Skeletal muscle tissue (tissue), 4 donors: ENCODE measurements around the gene SLC30A2. TPM values are rescaled to one million over a fixed set of nuclear protein-coding genes. Genes with fewer than 3 reads are reported as not detected.

Experiments used
- H3K27ac ChIP-seq: one replicate; pipeline ENCODE4 v1.7.0; 2013; ENCODE audit warnings: mild to moderate bottlenecking, low read depth, low read length, inconsistent platforms
- H3K27me3 ChIP-seq, 3 donors: one replicate each; pipeline ENCODE4 v1.7.0; 2013; ENCODE audit warnings: low read length in 3 of 3; ENCODE audit not compliant: control insufficient read depth in 3 of 3, insufficient read depth in 3 of 3
- H3K36me3 ChIP-seq, 3 donors: one replicate each; pipeline ENCODE4 v1.7.0; 2013; ENCODE audit warnings: low read length in 3 of 3; ENCODE audit not compliant: control insufficient read depth in 3 of 3, insufficient read depth in 3 of 3
- H3K4me1 ChIP-seq, 3 donors: one replicate each; pipeline ENCODE4 v1.7.0; 2013; ENCODE audit warnings: low read length in 3 of 3, mild to moderate bottlenecking in 3 of 3; ENCODE audit not compliant: control insufficient read depth in 3 of 3, insufficient read depth in 3 of 3
- H3K4me3 ChIP-seq, 3 donors: one replicate each; pipeline ENCODE4 v1.7.0; 2013; ENCODE audit warnings: low read length in 3 of 3
- H3K9ac ChIP-seq, 3 donors: one replicate each; pipeline ENCODE4 v1.7.0; 2013; ENCODE audit warnings: low read length in 3 of 3, mild to moderate bottlenecking in 3 of 3, moderate library complexity in 2 of 3, low read depth in 1 of 3
- H3K9me3 ChIP-seq, 3 donors: one replicate each; pipeline ENCODE4 v1.7.0; 2013; ENCODE audit warnings: low read length in 3 of 3; ENCODE audit not compliant: control insufficient read depth in 3 of 3
- total RNA-seq: library from RNA; depleted of rRNA; stranded (reverse); fragments of >200 nt; gene quantifications from one replicate; pipeline ENCODE4 v1.2.3, GENCODE V29; 2014
- donor health status: Osteomylitis.

SLC30A2 gene
- total RNA-seq, 1 donor from 2014 or later: under 0.01 TPM

DNA sequence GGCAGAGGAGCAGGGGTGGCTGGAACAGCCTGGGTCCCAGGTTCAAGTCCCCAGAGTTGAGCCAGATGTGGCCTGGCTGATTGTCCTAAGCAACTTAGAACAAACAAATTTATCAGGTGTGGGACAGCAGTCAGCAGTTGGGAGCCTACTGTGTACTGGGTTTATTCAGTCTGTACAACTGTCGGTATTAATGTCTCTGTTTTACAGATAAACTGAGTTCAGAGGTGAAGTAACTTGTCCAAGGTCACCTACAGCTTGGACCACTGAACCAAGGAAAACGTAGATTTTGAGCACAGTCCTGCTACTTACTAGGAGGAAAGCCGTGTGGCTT lies 36.1 kb upstream of the SLC30A2 start:
- H3K4me1 ChIP-seq: peaks cover 44 to 57% (median 53%) of the 10 kb centered on the region in 3 donors
- H3K9ac ChIP-seq: peak overlapping the region in 1 of 3 donors; percentile 35
- H3K36me3 ChIP-seq: no peaks in the 10 kb centered on the region
- H3K27ac ChIP-seq: peak overlapping the region; percentile 92
- no peak overlapping the region for H3K4me3 ChIP-seq
- H3K27me3 ChIP-seq: no peaks in the 10 kb centered on the region
- H3K9me3 ChIP-seq: no peaks in the 10 kb centered on the region

DNA sequence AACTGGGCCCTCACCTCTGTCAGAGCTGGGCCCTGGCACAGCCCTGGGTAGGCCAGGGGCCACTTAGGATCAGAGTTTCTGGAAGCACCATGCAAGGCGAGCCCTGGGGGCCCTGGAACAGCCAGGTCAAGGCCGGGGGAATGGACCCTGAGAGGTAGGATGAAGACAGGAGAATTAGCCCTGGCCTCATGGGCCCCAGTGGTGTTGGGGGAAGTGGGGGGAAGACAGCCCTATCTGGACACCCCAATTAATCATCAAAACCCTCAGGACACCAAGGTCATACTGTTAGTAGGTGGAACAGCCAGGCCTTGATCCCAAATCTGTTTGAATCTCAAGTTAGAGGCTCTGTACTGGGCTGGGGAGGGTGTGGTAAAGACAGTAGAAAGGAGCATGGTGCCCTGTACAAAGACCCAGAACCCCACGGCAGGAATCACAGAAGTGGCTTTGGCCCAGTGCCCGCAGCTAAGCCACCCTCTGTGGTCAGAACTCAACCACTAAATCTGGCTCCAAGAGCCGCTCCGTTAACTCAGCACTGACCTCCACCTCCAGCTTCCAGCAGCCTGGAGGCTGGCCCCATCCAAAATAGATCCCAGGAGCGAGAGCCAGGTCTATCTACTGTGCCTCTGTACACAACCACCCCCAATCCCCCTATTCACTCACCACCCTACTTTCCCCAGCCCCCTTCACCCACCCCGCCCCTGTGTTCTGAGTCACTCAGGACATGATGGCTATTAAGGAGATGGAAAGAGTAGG lies 35.5 kb upstream of the SLC30A2 start:
- peak overlapping the region; percentile 35 to 60 (median 43) for H3K9ac ChIP-seq
- peaks cover 44 to 57% (median 53%) of the 10 kb centered on the region in 3 donors for H3K4me1 ChIP-seq
- peak overlapping the region; percentile 92 for H3K27ac ChIP-seq
- H3K9me3 ChIP-seq: no peaks in the 10 kb centered on the region
- no peaks in the 10 kb centered on the region for H3K36me3 ChIP-seq
- no peak overlapping the region for H3K4me3 ChIP-seq
- H3K27me3 ChIP-seq: no peaks in the 10 kb centered on the region

DNA sequence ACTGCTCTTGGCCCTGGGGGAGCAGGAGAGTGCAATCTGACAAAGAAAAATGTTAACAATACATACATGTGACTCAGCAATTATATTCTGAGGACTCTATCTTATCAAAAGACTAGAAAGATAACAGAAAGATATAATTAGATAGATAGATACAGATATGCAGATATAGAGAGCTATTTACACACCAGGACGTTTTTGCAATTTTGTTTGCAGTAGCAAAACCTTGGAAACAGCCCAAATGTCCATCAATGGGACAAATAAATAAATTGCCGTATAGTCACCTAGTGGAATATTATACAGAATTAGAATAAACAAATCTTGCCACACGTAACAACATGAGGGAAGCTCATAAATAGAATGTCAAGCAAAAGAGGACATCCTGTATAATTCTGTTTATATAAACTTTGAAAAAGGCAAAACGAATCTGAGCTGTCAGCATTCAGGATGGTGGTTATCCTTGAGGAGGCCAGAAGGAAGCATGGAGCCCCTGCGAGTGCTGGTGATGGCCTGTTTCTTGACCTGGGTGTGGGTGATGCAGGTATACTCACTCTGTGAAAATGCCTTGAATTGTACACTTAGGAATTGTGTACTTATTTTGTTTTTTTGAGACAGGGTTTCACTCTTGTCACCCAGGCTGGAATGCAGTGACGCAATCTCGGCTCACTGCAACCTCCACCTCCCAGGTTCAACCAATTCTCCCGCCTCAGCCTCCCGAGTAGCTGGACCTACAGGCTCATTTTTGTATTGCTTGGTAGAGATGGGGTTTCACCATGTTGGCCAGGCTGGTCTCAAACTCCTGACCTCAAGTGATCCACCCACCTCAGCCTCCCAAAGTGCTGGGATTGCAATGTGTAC lies 34.3 kb upstream of the SLC30A2 start:
- Histone ChIP-seq H3K4me3 (no peak overlapping the region), H3K27me3 (no peaks in the 10 kb centered on the region), H3K9ac (peak overlapping the region in 1 of 3 donors; percentile 58), H3K27ac (peak overlapping the region; percentile 92), H3K36me3 (no peaks in the 10 kb centered on the region), H3K4me1 (peaks cover 54 to 65% (median 63%) of the 10 kb centered on the region in 3 donors), H3K9me3 (no peaks in the 10 kb centered on the region)

DNA sequence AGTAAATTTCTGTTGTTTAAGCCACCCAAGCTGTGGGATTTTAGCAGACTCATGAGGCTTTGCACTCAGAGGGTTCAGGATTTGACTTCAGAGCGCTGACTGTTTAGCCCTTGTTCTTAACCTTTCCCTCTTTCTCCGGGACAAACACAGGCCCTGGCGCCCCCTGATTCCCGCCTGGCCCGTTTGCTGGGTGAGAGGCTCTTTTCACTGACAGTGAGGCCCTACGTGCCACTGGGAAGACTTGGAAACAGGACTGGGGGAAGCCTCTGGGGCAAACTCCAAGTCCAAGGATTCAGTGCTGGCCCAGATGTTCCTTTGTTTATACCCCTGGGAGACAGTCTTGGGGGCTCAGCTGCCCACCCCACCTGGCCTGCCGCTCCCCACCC lies 33.3 kb upstream of the SLC30A2 start:
- no peaks in the 10 kb centered on the region for H3K27me3 ChIP-seq
- peaks cover 49 to 60% (median 57%) of the 10 kb centered on the region in 3 donors for H3K4me1 ChIP-seq

DNA sequence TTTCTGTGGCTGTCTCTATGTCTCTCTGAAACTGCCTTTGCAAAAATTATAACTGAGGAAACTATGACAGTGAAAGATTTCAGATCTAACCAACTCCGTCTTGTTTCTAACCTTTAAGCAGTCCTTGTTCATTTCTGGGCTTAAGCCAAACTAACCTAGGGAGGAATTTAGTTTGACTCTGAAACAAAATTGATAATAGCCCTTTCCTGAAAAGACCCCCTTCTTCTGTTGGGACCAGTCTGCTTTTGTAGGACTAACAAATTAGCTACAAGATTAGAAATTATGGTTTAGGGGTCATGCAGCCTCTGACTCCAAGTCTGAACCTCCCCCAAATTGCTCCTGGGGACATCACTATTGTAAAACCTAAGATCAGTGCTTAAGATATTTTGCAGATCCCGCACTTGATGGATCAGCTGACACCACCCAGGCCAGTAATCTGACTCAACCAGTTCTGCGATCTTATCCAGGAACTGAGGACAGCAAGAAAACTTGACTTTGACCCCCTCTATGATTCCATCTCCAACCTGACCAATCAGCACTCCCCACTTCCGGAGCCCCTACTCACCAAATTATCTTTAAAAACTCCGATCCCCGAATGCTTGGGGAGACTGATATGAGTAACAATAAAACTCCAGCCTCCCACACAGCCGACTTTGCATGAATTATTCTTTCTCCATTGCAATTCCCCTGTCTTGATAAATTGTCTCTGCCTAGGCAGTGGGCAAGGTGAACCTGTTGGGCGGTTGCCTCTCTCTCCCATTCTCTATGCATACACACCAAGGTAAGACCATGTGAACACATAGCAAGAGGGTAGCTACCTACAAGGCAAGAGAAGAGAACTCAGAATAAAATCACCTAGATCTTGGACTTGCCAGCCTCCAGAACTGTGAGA lies 32.6 kb upstream of the SLC30A2 start:
- Histone ChIP-seq H3K36me3 (no peaks in the 10 kb centered on the region), H3K27me3 (no peaks in the 10 kb centered on the region), H3K9ac (peak overlapping the region; percentile 13 to 58 (median 55)), H3K4me1 (peaks cover 42 to 54% (median 51%) of the 10 kb centered on the region in 3 donors), H3K4me3 (no peak overlapping the region), H3K27ac (peak overlapping the region; percentile 92), H3K9me3 (no peaks in the 10 kb centered on the region)

More for the DNA sequence above, 33.3 kb upstream of the SLC30A2 start:
- Histone ChIP-seq H3K9me3 (no peaks in the 10 kb centered on the region), H3K4me3 (no peak overlapping the region), H3K27ac (peak overlapping the region; percentile 92), H3K9ac (peak overlapping the region; percentile 13 to 58 (median 55)), H3K36me3 (no peaks in the 10 kb centered on the region)

DNA sequence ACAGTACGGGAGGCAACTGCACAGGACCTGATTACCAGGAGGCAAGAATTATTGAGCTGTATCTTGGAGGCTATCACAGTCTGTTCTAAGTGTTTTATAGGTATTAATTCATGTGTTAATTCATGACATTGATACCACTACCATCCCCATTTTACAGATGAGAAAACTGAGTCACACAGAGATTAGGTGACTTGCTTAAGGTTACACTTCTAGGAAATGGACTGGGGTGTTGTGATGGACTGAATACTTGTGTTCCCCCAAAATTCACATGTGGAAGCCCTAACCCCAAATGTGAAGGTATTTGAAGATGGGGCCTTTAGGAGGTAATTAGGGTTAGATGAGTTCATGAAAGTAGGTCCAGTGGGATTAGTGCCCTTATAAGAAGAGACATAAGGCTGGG lies 31.6 kb upstream of the SLC30A2 start:
- Histone ChIP-seq H3K9me3 (no peaks in the 10 kb centered on the region), H3K27me3 (no peaks in the 10 kb centered on the region), H3K27ac (peak overlapping the region; percentile 29), H3K4me1 (peaks cover 40 to 52% (median 52%) of the 10 kb centered on the region in 3 donors), H3K9ac (no peak overlapping the region), H3K36me3 (no peaks in the 10 kb centered on the region), H3K4me3 (no peak overlapping the region)

DNA sequence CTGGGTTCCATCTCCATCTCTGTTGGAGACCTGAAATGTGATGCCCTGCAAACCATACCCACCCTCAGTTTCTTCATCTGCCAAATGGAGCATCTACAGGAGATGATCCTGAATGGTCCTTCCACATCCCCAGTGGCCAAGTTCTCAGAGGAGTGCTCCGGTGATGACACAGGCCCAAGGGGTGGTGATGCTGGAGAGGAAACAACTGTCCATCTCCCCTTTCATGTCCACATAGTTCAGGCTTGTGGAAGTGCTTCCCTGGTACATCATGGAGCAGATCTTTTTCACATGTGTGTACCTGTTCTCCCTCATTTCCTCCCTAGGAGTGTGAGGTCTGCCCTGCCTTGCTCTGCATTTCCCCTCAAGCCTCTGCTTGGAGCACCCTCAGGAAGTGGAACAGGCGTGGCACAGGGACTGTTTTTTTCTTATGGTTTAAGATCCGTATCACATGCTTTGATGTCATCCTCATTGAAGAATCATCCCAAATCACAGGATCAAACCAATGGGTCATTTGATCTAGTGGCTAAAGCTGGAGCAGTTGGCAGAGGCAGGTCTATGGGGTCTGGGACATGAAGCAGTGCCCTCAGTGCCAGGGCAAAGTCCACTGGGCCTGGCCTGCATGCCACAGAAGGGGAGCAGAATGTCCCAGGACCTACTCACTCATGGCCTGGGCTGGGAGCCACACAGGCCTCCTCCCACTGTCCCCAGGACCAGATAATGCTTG lies 29.7 kb upstream of the SLC30A2 start:
- H3K27me3 ChIP-seq: peaks cover 0 to 1% (median 0%) of the 10 kb centered on the region in 3 donors
- H3K9ac ChIP-seq: peak overlapping the region in 1 of 3 donors; percentile 47
- H3K9me3 ChIP-seq: no peaks in the 10 kb centered on the region
- no peaks in the 10 kb centered on the region for H3K36me3 ChIP-seq
- peak overlapping the region in 1 of 3 donors; percentile 37 for H3K4me3 ChIP-seq
- H3K27ac ChIP-seq: peak overlapping the region; percentile 54
- peaks cover 31 to 52% (median 49%) of the 10 kb centered on the region in 3 donors for H3K4me1 ChIP-seq

DNA sequence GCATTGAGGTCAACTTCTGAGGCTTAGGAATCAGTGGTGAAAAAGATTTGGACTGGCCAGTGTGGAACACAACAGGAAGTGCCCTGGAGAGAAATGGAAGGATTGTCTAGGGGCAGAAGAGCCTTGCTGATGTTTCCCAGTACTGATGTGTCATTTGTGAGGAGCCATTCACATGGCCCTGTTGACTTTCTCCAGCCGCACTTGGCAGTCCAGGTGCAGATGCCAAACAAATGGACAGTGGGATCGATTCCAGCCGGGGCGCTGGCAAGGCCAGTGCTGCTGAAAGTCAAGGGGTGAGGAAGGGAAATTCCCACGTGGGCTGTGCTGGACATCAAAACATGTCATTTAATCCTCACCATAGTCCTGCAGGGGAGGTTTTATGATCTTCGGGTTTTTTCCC lies 26.4 kb upstream of the SLC30A2 start:
- Histone ChIP-seq H3K27ac (peak overlapping the region; percentile 90), H3K4me1 (peaks cover 24 to 47% (median 35%) of the 10 kb centered on the region in 3 donors), H3K9ac (peak overlapping the region; percentile 16 to 66 (median 52)), H3K27me3 (peaks cover 0 to 3% (median 0%) of the 10 kb centered on the region in 3 donors), H3K4me3 (peak overlapping the region; percentile 15 to 53 (median 41)), H3K36me3 (peaks cover 0 to 1% (median 0%) of the 10 kb centered on the region in 3 donors), H3K9me3 (no peaks in the 10 kb centered on the region)

DNA sequence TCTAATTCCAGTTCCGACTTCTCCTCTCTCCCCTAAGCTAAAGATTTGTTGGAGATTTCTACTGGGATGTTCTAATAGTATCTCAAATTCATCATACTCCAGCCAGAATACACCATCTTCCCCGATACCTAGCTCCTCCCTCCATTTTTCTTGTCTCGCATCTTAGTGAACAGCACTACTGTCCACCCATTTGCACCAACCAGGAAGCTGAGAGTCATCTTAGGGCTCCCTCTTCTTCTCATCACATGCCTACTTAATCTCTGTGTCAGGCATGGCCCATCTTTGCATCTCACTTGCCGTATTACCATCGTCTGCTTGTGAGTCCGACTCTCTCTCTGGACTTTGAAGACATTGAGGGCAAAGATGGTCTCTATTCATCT lies 25.0 kb upstream of the SLC30A2 start:
- Histone ChIP-seq H3K4me1 (peaks cover 20 to 47% (median 32%) of the 10 kb centered on the region in 3 donors), H3K9me3 (no peaks in the 10 kb centered on the region), H3K9ac (no peak overlapping the region), H3K36me3 (peaks cover 3 to 14% (median 8%) of the 10 kb centered on the region in 3 donors), H3K27ac (no peak overlapping the region), H3K27me3 (peaks cover 0 to 3% (median 0%) of the 10 kb centered on the region in 3 donors), H3K4me3 (no peak overlapping the region)
